ENCODE data around the gene OSBPL1A. TPM values are rescaled to one million over a fixed set of nuclear protein-coding genes. Genes with fewer than 3 reads are reported as not detected.

The OSBPL1A gene
- total and polyA plus RNA-seq, 2 of the 8 experiments (the other 6 are each of a cell fraction or from before 2014, with no cell fraction given) = 53.2 to 74.9 TPM

- H3K4me2 ChIP-seq (ENCODE audit: insufficient read depth in 1 of 2, low read depth in 2 of 2, low read length in 2 of 2) = no peak overlapping the region
- CTCF ChIA-PET (ENCODE audit: partially characterized antibody) = no interaction called here
Measured at GRCh38 chr18:24212939-24213338, 184.7 kb downstream of the OSBPL1A start.

More at GRCh38 chr18:24212939-24213338, 184.7 kb downstream of the OSBPL1A start:
- DNase-seq (ENCODE audit: low read depth in 1 of 2, low spot score in 2 of 2) (no peak), FAIRE-seq (no peak)
- Histone ChIP-seq H3K27me3 (replicated peaks in 1 of 4; ENCODE audit: control insufficient read depth in 3 of 4, extremely low read depth in 1 of 4, insufficient read depth in 3 of 4, low read length in 3 of 4) (no peaks in the 10 kb centered on the region), H4K8ac (ENCODE audit: extremely low read depth, insufficient read depth, low read length) (no peak overlapping the region), H3K79me1 (ENCODE audit: low read depth, low read length) (no peaks in the 10 kb centered on the region; the same call in 1 of the 2 replicates), H4K5ac (ENCODE audit: insufficient read length, low read depth, low read length) (no peak overlapping the region), H2AFZ (ENCODE audit: low read length) (no peak overlapping the region), H3K23me2 (ENCODE audit: low read depth, low read length) (no peaks in the 10 kb centered on the region), H4K91ac (replicated peaks; ENCODE audit: insufficient read length, low read length) (no peak overlapping the region), H3K79me2 (ENCODE audit: control insufficient read depth in 1 of 2, insufficient read depth in 2 of 2, low read length in 2 of 2) (peaks cover 0 to 2% of the 10 kb centered on the region in 2 experiments; a peak in 1 of 4 replicates), H2BK15ac (ENCODE audit: low read length) (no peak overlapping the region), H3K56ac (replicated peaks; ENCODE audit: insufficient read length, low read depth, low read length) (no peak overlapping the region), H2BK12ac (ENCODE audit: low read depth, low read length) (no peak overlapping the region), H2AK5ac (ENCODE audit: low read depth, low read length) (no peak overlapping the region), H3K23ac (ENCODE audit: insufficient read length) (no peak overlapping the region), H3K27ac (ENCODE audit: low read depth, low read length) (no peak overlapping the region), H3K14ac (ENCODE audit: insufficient read length) (no peak overlapping the region), H3K36me3 (ENCODE audit: control insufficient read depth in 2 of 4, insufficient read depth in 4 of 4, low read length in 3 of 4) (no peaks in the 10 kb centered on the region; a peak in 1 of 8 replicates), H2BK120ac (replicated peaks; ENCODE audit: low read depth, low read length) (no peak overlapping the region), H3K4ac (replicated peaks; ENCODE audit: insufficient read length, low read depth, low read length) (no peak overlapping the region), H2BK5ac (ENCODE audit: low read depth, low read length) (no peak overlapping the region), H3K9me3 (ENCODE audit: insufficient read depth in 2 of 2, low read depth in 1 of 2, low read length in 1 of 2) (no peaks in the 10 kb centered on the region), H3K18ac (ENCODE audit: extremely low read depth, low read length) (no peak overlapping the region), H4K20me1 (replicated peaks in 1 of 2; ENCODE audit: control insufficient read depth in 1 of 2, insufficient read depth in 2 of 2, low read length in 2 of 2) (no peaks in the 10 kb centered on the region), H3K4me3 (ENCODE audit: extremely low read depth in 1 of 4, insufficient read depth in 2 of 4, low read depth in 3 of 4, low read length in 4 of 4) (no peak overlapping the region), H3K9ac (replicated peaks in 1 of 4; ENCODE audit: extremely low read depth in 1 of 4, low read depth in 3 of 4, low read length in 3 of 4) (no peak overlapping the region), H2BK20ac (ENCODE audit: low read length) (no peak overlapping the region), H3K4me1 (replicated peaks in 1 of 4; ENCODE audit: control insufficient read depth in 3 of 4, insufficient read depth in 4 of 4, low read length in 3 of 4) (peaks cover 0 to 5% (median 3%) of the 10 kb centered on the region in 4 experiments; a peak in 6 of 7 replicates)
- TF ChIP-seq HDAC2 (IDR thresholded peaks at IDR 0.05; ENCODE audit: borderline replicate concordance in 1 of 2, low read depth in 2 of 2, low read length in 2 of 2) (no peak), EZH2 (IDR thresholded peaks at IDR 0.05; ENCODE audit: low read depth, low read length, severe bottlenecking) (no peak), JUND (IDR thresholded peaks at IDR 0.05; ENCODE audit: low read length) (peak; percentile 69), RBBP5 (IDR thresholded peaks at IDR 0.05; ENCODE audit: borderline replicate concordance, low read depth, low read length) (no peak), RFX5 (IDR thresholded peaks at IDR 0.05; ENCODE audit: borderline replicate concordance, low read depth, low read length) (no peak), SIRT6 (IDR thresholded peaks at IDR 0.05; ENCODE audit: low read length) (no peak)
- TF ChIP-seq, protein P1, sequence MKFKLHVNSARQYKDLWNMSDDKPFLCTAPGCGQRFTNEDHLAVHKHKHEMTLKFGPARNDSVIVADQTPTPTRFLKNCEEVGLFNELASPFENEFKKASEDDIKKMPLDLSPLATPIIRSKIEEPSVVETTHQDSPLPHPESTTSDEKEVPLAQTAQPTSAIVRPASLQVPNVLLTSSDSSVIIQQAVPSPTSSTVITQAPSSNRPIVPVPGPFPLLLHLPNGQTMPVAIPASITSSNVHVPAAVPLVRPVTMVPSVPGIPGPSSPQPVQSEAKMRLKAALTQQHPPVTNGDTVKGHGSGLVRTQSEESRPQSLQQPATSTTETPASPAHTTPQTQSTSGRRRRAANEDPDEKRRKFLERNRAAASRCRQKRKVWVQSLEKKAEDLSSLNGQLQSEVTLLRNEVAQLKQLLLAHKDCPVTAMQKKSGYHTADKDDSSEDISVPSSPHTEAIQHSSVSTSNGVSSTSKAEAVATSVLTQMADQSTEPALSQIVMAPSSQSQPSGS (IDR thresholded peaks at IDR 0.05; ENCODE audit: low read length) = no peak
- 93% methylated on average over 6 of the region's 6 CpGs; no CpG with 5 or more reads in 1 of the 2 experiments for WGBS, 2 experiments (ENCODE audit: extremely low coverage in 1 of 2, insufficient coverage in 1 of 2, insufficient read length in 1 of 2, insufficient replicate concordance in 2 of 2, low coverage in 1 of 2, low lambda C conversion rate in 2 of 2, missing lambda C conversion rate in 1 of 2)
- POLR2A ChIA-PET (ENCODE audit: partially characterized antibody) = no interaction called here
